ENCODE measurements around the gene KCNQ1.

KCNQ1 gene

DNA sequence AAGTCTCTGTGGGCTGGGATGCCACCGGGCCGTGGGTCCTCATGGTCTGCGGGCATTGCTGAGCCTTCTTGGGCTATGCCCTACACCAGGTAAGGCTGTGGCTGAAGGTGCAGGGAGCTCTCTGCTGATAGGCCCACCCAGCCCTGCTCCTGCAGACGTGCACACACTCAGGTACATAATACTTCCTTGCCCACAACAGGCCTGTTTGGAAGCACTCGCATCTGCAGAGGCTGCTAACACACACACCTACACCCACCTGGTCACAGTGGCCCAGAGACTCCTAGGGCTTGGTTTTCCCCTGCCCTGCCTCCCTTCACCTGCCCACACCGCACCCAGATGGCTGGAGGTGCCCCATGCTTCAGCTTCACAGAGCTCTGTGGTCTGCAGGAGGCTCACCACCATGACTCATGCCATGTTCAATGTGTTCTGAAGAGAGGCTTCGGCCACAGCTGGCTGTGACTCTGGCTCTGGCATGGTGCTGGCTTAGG lies 327.8 kb downstream of the KCNQ1 start:
- no peak overlapping the region for H3K4me3 ChIP-seq (ENCODE audit: control insufficient read depth, low read depth, low read length)
- TF ChIP-seq, protein P1, sequence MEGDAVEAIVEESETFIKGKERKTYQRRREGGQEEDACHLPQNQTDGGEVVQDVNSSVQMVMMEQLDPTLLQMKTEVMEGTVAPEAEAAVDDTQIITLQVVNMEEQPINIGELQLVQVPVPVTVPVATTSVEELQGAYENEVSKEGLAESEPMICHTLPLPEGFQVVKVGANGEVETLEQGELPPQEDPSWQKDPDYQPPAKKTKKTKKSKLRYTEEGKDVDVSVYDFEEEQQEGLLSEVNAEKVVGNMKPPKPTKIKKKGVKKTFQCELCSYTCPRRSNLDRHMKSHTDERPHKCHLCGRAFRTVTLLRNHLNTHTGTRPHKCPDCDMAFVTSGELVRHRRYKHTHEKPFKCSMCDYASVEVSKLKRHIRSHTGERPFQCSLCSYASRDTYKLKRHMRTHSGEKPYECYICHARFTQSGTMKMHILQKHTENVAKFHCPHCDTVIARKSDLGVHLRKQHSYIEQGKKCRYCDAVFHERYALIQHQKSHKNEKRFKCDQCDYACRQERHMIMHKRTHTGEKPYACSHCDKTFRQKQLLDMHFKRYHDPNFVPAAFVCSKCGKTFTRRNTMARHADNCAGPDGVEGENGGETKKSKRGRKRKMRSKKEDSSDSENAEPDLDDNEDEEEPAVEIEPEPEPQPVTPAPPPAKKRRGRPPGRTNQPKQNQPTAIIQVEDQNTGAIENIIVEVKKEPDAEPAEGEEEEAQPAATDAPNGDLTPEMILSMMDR (IDR thresholded peaks at IDR 0.05; ENCODE audit: control insufficient read depth, insufficient read depth, low read depth, low read length, missing control alignments): no peak
- DNase-seq (ENCODE audit: low read depth): no peak

DNA sequence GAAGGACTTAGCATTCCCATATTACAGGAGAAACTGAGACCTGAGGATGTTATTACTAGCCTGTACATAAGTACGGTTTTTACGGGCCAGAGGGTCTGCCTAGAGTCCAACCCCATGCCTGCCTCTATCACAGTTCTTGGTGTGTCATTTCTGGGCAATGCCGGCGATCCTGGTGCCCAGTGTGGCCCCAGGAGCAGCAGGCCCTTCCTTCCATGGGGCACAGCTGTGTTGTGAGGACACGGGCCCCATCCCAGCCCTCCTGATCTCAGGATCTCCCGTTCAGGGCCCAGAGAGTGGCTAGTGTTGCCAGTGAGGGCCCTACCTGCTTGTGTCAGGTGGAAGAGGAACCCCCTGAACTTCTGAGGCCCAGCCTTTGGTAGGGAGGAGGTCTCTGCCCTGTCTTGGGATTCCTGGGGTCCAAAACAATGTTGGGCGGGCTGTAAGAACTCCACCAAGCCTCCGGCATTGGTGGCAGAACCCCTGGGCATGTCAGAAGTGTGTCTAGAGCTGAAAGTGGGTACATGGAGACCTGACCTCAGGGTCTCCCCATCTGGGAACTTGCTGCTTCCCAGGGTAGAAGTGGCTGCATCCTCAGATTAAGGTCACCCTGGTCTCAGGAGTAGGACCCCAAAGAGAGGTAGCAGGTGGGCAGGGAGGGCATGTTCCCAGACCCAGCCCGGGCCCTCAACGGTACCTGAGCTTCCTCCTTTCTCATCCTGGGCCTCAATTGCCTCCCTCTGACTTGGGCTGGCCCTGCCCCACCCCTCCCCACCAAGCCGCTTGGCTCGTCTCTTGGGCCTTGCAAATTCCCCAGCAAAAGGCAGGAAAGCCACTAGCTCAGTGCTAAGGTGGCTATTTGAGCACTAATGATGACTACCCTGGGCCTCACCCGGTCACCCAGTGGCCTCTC lies 329.6 kb downstream of the KCNQ1 start:
- TF ChIP-seq, protein P1 (IDR thresholded peaks at IDR 0.05; ENCODE audit: control insufficient read depth, insufficient read depth, low read depth, low read length, missing control alignments): no peak
- no peak for DNase-seq (ENCODE audit: low read depth)
- H3K4me3 ChIP-seq (ENCODE audit: control insufficient read depth, low read depth, low read length): no peak overlapping the region

DNA sequence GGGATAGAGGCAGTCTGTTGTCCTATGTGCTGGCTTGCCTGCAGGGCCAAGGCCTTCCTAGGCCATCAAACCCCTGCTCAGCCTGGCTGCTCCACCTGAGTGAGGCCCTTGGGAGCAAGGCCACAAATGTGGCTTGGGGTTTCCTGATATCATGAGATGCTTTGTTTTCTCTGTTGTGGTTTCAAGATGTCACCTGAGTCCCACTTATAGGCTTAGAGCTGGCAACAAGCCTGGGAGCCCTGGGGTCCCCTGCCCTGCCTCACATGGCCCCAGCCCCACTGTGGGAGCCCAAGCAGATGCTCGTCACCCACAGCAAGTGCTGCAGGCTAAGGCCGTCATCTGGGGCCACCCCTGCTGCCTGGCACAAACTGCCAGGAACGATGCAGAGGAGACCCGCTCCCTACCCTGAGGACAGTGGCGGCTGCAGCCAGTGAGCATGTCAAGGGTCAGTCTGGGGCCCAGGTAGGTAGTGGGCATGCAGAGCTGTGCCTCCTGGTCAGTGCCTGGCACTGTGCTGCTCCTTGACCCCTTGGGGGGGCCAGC lies 330.3 kb downstream of the KCNQ1 start:
- TF ChIP-seq, protein P1 (IDR thresholded peaks at IDR 0.05; ENCODE audit: control insufficient read depth, insufficient read depth, low read depth, low read length, missing control alignments): no peak
- H3K4me3 ChIP-seq (ENCODE audit: control insufficient read depth, low read depth, low read length): no peak overlapping the region
- no peak for DNase-seq (ENCODE audit: low read depth)

DNA sequence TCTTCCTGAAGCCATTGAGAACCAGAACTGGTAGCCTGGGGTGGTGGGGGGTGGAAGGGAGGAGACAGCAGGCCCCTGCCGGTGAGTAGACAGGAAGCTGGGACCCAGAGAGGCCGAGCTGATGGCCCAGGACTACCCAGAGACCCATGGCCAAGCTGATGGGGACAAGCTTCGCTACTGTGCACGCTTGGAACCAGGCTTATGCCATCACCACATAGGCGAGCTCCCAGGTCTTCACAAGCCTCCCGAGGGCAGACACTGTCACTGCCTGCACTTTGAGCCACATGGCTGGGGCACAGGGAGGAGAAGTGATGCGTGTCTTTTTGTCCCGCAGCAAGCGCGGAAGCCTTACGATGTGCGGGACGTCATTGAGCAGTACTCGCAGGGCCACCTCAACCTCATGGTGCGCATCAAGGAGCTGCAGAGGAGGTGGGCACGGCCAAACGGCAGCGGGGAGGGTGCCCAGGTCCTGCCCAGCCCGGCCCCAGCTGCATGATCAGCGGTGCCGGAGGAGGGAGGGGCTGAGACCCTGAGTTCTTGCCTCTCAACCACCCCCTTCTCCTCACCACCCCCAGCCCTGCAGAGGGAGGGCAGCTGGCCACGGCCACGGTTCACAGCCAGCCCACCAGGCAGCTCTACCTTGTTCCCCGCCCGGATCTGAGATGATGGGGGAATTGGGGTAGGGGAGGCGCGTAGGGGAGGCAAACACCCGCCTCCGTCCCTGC lies 331.0 kb downstream of the KCNQ1 start:
- no peak for DNase-seq (ENCODE audit: low read depth)
- no peak overlapping the region for H3K4me3 ChIP-seq (ENCODE audit: control insufficient read depth, low read depth, low read length)
- TF ChIP-seq, protein P1 (IDR thresholded peaks at IDR 0.05; ENCODE audit: control insufficient read depth, insufficient read depth, low read depth, low read length, missing control alignments): no peak

DNA sequence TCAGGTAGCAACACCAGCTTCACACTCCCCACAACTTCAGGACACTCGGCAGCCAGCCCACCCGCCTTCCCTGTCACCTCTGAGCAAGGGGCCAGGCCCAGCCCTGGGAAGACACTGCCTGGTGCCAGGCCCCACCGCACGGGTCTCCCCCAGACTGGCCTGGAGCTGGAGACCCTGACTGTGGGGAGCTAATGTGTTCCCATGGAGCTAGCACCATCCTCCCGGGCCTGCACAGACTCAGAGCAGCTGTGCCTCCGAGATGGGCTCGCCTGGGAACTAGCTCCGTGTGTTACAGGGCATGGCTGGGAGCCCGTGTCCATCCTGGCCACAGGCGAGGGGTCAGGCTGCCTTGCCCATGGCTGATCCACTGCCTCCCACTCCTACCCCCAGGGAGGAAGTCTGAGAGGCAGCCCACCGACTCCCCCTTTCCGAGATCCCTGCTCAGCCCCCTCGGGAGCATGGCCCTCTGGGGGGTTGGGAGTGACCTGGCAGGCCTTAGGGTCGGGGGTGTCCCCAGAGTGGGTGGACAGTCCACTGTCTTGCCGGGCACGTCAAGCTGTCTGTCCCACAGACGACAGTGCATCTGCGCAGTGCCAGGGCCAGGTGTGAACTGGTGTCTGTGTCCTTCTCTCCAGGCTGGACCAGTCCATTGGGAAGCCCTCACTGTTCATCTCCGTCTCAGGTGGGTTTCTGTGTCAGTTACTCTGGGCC lies 331.7 kb downstream of the KCNQ1 start:
- no peak overlapping the region for H3K4me3 ChIP-seq (ENCODE audit: control insufficient read depth, low read depth, low read length)
- TF ChIP-seq, protein P1 (IDR thresholded peaks at IDR 0.05; ENCODE audit: control insufficient read depth, insufficient read depth, low read depth, low read length, missing control alignments): no peak
- DNase-seq (ENCODE audit: low read depth): no peak

DNA sequence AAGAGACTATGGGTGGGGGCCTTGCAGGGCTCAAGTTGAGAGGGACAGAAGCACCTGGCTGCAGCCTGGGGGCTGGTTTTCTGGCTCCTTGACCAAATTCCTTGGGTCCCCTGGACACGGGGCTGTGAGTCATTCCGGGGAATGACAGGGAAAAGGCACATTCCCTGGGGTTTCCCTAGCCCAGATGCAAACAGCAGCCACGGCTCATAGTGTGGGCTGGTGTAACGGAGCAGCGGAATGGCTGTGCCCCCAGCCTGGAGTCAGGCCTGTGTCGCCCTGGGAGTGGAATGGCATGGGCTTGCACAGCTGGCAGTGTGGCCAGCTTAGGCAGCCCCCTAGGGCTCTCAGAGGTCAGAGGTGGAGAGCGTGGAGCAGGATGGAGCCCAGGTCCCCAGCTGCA lies 332.6 kb downstream of the KCNQ1 start:
- TF ChIP-seq, protein P1 (IDR thresholded peaks at IDR 0.05; ENCODE audit: control insufficient read depth, insufficient read depth, low read depth, low read length, missing control alignments): no peak
- no peak overlapping the region for H3K4me3 ChIP-seq (ENCODE audit: control insufficient read depth, low read depth, low read length)
- no peak for DNase-seq (ENCODE audit: low read depth)
